SW480 (cell line): ENCODE results near the gene WIPI1.
"Not testable (repeated sequence)": the region's sequence is repeated elsewhere in the genome, so short reads cannot be mapped to it uniquely, and the experiment has no call there.

Source experiments
- DNase-seq: peaks from one replicate; pipeline ENCODE4 v3.0.0-alpha.2; 2016; ENCODE audit warnings: low spot score

WIPI1 gene

DNA sequence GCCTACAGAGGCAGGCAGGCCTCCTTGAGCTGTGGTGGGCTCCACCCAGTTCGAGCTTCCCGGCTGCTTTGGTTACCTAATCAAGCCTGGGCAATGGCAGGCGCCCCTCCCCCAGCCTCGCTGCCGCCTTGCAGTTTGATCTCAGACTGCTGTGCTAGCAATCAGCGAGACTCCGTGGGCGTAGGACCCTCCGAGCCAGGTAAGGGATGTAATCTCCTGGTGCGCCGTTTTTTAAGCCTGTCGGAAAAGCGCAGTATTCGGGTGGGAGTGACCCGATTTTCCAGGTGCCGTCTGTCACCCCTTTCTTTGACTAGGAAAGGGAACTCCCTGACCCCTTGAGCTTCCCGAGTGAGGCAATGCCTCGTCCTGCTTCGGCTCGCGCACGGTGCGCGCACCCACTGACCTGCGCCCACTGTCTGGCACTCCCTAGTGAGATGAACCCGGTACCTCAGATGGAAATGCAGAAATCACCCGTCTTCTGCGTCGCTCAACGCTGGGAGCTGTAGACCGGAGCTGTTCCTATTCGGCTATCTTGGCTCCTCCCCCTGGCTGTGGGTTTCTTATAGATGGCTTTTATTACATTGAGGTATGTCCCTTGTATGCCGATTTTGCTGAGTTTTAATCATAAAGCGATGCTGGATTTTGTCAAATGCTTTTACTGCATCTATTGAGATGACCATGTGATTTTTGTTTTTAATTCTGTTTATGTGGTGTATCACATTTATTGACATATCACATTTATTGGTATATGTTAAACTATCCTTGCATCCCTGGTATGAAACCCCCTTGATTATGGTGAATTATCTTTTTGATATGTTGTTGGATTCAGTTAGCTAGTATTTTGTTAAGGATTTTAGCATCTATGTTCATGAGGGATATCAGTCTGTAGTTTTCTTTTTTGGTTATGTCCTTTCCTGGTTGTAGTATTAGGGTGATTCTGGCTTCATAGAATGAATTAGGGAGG is 43.4 kb downstream of the WIPI1 start:
- peak; percentile 45 for DNase-seq

DNA sequence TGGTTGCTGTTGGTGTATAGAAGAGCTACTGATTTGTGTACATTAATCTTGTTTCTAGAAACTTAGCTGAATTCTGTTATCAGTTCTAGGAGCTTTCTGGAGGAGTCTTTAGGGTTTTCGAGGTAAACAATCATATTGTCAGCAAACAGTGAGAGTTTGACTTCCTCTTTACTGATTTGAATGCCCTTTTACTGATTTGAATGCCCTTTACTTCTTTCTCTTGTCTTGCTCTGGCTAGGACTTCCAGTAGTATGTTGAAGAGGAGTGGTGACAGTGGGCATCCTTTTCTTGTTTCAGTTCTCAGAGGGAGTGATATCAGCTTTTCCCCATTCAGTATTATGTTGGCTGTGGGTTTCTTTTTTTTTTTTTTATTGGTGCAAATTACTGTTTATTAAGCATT is 49.6 kb downstream of the WIPI1 start:
- not testable (repeated sequence) for DNase-seq

DNA sequence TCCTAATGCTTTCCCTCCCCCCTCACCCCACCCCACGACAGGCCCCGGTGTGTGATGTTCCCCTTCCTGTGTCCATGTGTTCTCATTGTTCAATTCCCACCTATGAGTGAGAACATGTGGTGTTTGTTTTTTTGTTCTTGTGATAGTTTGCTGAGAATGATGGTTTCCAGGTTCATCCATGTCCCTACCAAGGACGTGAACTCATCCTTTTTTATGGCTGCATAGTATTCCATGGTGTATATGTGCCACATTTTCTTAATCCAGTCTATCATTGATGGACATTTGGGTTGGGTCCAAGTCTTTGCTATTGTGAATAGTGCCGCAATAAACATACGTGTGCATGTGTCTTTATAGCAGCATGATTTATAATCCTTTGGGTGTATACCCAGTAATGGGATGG is 53.5 kb downstream of the WIPI1 start:
- not testable (repeated sequence) for DNase-seq

DNA sequence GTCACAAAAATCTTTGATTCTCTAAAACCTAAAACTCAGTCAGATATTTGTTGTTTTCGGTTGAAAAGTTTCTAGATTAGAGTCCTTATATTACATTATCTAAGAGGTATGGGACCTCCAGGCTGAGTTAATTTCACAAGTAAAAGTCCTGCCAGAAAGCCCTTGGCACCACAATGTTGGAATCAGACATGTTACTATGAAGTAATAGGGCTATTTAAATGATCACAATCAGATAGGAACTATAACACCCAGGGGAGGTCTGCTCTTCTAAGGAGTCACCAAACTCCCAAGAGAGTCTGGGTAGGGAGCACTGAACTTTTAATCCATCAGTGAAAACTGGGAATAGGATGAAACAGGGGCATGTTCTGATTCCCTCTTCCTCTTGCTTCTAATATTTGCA is 54.2 kb downstream of the WIPI1 start:
- DNase-seq, result no peak

DNA sequence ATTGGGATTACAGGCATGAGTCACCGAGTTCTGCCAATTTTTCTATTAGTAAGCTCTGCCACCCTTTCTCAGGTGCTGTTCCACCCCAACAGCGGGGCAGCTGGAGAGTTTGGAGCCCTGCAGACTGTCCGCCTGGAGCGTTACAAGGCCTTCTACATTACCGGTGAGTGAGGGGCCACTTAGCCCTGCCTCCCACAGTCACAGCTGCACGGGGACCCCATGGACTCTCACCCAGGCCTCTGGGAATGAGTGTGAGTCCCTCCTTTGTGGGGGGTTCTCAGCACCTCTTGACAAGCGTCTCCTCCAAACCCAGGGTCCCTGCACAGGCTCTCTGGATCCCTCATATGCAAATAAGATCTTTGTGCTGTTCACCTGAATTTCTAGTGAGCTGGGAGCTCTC is 56.0 kb downstream of the WIPI1 start:
- no peak for DNase-seq

DNA sequence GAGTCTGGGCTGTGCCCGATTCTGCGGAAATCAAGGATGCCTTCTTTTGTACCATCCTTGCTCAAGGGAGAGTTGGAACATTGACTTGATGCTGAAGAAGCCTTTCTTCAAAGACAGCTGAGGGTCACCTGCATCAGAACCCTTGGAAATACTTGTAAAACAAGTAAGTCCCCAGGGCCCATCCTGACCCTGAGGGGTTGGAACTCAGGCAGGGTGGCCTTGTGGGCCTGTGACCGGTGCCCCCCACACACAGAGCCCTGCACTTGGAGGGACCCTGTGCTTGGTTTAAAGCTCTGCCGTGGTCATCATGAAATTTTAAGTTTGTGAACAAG is 56.9 kb downstream of the WIPI1 start:
- DNase-seq, result no peak

DNA sequence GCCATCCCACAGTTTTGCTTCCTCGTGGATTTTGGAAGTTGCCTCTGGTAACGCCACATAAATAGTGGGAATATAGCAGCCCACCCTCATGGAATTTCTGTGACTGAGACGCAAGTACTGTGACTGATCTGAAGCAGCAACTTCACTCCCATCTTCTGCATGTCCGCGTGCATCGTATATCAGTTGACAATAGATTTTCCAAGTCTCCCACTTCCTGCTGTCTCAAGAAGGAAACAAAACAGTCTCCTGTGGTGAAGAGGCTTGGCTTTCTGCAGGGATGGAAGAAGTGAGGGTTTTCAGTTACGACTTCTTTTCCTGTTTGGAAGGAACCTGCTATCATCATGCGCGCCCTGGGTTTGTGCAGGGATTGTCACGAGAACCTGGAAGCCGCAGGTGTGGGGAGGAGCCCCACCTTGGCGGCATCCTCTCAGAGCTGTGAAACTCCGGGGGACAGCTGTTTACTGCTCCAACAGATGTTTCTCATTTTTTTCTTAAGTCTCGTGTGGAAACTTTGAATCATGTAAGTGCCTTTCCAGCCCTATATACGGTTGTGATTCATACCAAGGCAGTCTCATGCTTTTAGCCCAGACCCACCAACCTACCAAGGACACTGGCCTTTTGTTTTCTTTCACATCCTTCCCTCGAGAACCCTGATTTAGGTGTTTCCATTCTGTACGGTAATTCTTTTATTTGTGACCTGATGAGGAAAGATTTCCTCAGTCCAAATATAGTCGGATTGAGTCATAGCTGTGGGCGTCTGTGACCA is 57.5 kb downstream of the WIPI1 start:
- peak; percentile 82 for DNase-seq

DNA sequence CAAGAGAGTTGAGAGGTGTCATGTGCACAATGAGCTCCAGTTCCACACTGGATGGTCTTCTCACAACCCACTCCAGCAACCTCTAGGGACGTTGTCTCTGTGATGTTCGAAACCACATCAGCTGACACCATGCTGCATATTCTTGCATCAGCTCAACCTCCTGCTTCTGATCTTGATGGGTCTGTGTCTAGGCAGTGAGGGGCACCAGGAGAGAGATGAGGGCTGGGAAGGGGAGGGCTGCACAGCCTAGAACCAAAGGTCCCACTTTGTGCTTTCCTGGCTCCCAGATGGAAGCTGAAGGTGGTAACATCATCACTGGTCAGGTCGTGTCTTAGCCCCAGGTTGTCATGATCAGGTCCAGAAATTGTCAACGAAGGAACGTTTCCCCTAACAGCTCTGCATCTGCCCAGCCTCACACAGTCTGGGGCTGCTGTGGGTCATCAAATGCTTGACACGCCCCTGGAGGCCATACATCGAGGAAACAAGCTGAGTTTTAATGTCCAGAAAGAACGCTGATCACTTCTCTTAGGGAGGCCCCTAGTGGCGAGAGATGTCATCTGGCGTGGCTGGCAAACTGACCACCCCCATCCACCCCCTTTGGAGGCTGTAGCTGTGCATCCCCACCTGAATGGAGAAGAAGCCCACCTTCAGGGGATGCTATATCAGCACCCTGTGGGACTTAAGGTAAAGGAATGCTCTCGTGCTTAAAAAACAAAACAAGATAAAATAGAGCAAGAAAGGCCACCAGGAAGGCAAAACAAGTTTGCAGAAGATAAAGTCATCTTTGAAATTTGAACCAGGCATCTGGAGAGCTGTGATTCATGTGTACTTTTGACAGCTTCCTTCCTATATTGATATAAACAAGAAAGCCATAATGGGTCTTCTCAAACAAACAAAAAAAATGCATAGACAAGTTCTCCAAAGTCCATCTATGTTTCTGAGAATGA is 58.3 kb downstream of the WIPI1 start:
- peak; percentile 93 for DNase-seq

DNA sequence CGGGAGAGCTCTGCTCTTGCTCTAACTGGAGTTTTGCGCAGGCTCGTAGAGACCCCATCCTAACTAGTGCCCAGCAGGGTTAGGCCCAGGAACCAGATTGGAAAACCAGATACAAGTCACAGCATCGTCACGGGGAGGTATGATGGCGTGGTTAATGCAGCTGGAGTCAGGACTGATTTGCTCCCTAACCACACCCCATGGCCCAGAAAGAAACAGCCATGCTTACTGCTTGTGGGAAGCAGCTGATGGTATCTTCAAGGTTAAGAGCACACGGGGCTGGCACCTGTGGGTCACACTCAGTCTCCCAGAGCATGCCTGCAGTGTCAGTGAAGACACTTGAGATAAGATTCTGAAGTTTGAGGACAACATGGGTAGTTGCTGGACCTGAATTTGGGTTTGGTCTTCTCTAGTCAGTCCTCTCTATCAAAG is 60.2 kb downstream of the WIPI1 start:
- DNase-seq, result no peak

DNA sequence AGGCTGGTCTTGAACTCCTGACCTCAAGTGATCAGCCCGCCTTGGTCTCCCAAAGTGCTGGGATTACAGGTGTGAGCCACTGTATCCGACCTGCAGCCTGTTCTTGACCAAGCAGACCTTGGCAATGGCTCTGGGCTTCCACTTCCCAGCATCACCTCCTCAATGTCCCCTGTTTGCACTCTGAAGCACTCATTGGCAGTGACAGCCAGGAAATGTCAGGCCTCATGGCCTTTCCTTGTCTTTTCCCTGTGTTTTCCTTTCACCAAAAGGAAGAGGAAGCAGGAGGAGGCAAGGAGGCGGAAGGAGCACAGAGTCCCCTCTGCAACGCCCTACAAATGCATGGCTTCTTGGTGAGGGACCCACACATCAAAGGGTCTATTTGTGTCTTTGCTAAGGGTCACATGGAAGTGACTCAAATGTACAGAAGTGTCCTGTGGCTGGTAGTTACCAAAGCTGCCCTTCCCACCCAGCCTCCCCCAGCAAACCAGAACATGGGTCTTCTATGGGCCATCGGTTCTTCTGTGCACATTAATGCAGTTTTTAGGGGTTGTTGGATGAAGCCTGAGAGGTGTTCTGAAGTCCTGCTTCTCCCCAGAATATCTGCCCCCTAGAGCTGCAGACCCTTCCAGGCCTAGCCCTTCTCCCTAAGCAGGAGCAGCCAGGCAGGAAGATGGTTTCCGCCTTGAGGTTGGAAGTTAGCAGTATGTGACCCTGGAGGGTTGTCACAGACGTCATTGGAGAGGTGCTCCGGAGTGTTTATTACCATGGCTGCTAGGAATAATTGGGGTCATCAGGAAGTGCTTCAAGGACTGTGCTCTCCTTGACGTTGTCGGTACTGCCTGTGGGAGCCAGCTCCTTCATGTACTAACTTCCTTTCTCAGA is 60.8 kb downstream of the WIPI1 start:
- DNase-seq, result no peak

DNA sequence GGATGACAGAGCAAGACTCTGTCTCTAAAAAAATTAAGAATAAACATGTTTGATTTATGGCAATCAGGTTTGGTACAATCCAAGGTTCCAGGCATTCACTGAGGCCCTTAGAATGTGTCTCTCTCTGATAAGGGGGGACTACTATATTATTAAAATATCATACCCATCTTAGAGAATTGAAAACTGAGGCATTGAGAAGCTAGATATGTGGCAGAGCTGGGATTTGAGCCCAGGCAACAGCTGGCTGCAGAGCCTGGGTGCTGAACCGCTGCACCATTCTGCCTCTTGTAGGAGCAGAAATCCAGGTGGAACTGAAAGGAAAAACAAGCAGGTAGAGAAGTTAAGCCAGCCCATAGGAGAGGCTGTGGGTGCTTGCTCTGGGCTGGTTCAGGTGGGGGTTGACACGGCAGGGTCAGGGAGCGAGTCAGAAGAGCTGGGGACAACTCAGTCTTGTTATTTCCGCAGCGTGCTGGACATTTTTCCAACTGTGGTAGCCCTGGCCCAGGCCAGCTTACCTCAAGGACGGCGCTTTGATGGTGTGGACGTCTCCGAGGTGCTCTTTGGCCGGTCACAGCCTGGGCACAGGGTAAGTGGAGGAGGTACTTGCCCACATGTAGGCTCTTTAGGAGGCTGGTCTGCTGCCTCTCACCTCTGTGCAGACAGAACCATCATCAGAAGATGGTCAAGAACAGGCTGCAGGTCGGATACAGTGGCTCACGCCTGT is 62.5 kb downstream of the WIPI1 start:
- no peak for DNase-seq

DNA sequence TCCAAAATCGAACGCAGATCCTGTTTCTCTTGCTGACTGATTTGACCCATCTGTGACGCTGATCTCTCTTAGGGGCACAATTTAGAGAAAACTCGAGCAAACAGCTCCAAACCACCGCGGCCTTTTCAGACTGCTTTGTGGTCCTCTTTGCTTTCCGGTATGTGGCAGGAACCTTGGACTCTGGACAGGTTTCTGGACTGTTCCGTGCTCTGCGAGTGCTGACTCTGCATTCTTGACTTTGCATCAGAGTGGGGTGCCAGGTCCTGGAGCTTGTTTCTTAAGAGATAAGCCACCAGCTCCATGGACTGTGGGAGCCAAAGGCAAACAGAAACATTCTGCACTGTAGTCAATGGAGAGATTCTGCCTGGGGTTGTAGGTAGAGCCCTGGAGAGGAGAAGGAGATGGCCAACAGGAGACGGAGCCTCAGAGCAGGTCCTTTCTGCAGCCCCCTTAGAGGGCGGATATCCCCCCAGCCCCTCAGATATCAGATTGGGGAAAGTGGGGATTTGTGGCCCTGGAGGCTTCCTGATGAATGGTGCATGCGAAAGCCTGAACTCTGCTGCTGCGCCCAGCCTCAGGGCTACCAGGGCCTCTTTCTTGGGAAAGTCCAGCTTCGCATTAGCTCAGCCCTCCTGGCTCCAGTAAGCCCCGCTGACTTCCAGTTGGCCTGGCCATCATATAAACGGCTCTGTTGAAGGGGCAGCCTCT is 65.6 kb downstream of the WIPI1 start:
- no peak for DNase-seq

DNA sequence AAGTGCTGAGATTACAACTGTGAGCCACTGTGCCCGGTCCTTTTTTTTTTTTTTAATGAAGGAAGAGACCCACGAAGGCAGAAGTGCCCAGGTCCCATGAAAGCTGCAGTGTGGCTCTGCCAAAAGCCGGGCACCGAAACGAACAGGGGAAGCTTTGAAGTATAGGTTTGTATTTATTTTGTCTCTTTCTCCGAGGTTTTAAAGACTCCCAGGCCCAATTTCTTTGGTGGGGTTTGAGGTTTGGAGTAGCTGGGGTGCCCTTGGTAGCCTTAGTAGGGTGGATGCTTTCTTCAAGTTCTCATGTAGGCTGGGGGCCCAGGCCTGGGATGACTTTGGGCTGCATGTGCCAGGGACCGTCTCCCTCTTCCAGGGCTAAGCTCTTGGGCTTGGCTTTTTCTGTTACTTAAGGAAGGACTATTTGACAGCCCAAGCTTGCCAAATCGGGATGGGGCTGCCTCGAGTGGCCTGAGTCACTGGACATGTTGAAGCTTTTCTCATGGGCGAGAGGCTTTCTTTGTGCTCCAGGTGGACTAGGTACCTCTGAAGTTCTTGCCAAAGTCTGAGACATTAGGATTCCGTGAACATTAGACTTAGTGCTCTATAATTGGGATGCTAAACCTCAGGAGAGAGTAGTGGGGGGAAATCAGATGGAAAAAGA is 66.3 kb downstream of the WIPI1 start:
- DNase-seq, result no peak

DNA sequence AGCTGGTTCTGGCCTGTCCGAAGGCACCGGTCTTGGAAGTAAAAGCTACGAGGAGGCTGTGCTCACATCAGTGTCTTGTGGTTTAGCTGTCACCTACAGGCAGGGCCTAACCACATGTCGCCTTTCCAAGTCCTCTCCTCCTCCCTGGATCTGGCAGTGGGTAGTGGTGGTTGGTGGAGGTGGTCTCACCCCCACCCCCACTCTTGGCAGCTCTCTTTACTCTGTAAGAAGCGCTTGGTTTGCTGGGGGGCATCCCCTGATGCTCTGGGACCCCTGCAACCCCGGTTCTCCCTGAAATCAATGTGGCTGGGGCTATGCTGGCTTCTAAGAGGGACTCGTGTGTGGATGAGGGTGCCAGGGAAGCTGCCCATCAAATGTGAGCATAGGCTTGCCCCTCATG is 68.3 kb downstream of the WIPI1 start:
- DNase-seq, result no peak

DNA sequence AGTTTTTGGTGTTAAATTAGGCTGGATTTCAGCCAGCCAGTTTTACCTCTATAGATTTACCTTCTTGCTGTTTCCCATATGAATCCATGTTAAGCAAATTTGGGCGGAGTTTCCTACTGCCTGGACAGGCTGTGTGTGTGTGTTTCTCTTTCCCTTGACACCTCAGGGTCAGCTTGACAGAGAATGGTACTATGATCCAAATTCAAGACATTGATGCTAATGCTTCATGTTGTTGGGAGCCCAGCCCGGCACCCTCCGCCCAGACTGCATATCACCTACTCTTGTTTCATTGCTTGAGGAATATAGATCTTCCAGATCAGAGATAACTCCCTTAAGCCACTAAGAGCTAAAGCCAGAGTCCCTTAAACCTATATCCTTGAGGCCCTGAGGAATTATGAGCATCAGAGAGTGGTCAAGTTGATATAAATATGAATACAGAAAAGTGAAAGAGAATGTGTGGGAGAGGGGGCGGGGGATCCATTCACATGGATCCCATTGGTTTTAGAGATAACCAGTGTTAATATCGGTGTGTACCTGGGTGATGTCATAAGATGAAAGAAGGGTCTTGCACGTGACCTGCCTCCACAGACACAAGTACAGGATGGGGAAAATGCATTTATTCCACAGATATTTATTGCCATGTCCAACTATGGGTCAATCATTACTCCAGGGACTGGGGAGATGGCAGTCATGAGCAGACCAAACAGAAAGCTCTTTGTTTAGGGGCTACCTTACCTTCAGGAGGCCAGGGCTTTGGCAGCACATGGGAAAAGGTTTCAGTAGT is 69.7 kb downstream of the WIPI1 start:
- peak; percentile 79 for DNase-seq

DNA sequence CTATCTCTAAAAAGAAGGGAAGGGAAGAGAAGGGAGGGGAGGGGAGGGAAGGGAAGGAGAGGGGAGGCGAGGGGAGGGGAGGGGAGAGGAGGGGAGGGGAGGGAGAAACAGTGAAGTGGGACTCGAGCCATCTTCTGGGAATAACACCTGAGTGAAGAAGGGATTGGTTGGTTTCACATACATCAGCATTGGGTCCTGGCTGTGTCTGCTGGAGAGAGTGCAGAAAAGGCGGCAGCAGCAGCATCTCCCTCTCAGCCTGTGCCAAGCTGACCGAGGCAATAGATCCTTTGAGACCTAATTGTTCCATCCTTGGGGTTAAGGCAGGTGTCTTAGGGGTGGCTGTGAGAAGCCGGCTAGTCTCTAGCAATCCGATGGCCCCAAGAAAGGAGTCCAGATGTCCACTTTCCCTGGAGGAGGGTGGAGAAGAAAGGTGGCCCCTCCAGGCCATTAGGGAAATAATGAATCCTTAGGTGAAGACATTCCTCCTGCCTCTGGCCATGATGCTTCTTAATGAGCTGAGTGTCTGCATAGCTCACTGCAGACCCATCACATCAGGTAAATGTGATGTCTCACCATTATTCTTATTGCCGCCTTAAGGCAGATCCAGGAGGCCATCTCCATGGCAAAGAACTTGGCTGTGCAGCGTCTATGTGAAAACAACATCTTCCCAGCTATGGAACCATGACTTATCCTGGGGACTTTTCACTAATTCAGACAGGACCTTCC is 71.6 kb downstream of the WIPI1 start:
- no peak for DNase-seq

DNA sequence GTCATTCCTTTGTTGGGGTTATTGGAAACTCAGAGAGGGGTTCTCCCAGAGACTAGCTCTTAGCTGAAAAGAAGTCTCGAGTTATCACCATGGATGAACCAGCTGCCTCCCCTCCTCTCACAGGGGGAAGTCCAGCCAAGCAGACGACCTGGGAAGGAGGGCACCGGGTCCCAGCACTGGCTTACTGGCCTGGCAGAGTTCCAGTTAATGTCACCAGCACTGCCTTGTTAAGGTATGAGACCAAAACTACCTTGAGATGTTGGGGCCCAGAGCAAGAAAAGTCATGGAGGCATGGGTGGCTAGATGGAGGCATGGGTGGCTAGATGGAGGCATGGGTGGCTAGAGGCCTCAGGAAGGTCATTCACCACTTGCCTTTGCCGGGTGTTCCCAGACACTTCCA is 72.4 kb downstream of the WIPI1 start:
- no peak for DNase-seq

DNA sequence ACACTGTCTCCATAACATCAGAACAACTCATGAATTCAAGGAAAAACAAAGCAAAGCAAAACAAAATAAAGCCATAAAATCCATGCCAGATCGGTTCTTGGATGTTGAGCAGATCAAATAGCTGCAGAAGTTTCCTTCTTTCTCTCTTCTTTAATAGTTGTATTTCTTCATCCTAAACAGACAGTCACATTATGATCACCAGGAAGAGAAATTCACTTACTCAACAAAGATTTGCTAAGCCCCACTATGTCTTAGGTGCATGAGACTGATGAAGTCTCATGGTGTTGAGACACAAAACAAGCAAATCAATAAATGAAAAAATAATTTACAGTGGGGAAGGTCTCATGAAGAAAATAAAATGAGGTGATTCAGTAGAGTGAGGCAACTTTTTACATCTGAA is 72.8 kb downstream of the WIPI1 start:
- DNase-seq, result no peak
